Measurements from ENCODE around the gene B3GNT9. TPM values are rescaled to one million over a fixed set of nuclear protein-coding genes. Genes with fewer than 3 reads are reported as not detected.

B3GNT9 gene
- total RNA-seq, 1 experiment from 2014 or later: 4.0 TPM

DNA sequence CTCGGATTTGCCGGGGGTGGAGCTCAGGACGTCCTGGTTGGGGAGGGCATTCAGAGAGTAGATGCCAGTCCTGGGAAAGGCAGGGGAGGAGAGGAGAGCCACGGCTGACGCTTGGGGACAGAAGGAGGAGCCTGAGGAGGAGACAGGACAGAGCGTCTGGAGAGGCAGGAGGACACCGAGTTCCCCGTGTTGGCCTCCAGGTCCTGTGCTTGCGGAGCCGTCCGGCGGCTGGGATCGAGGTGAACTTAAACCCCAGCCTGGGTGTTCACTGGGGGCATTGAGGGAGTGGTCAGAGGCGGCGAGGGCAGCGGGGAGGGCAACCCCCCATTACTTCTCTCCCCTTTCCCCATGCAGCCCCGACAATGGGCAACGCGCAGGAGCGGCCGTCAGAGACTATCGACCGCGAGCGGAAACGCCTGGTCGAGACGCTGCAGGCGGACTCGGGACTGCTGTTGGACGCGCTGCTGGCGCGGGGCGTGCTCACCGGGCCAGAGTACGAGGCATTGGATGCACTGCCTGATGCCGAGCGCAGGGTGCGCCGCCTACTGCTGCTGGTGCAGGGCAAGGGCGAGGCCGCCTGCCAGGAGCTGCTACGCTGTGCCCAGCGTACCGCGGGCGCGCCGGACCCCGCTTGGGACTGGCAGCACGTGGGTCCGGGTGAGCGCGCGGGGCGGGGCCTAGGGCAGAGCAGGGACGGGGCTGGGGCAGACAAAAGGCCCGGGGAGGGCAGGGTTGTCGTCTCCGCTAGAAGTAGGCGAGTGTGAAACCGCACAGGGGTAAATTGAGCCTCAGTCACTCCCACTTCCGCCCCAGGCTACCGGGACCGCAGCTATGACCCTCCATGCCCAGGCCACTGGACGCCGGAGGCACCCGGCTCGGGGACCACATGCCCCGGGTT, 23.3 kb upstream of the B3GNT9 start:
- POLR2A ChIA-PET (ENCODE audit: unreplicated experiment): interaction anchor here (0.6 to 1.0 kb wide), 7 partner anchors 14 to 293 kb away, joined by 3 to 8 read pairs (median 5); partner anchors contain the start of genes FHOD1 and TRADD
- DNase-seq: peak; percentile 85 to 93

DNA sequence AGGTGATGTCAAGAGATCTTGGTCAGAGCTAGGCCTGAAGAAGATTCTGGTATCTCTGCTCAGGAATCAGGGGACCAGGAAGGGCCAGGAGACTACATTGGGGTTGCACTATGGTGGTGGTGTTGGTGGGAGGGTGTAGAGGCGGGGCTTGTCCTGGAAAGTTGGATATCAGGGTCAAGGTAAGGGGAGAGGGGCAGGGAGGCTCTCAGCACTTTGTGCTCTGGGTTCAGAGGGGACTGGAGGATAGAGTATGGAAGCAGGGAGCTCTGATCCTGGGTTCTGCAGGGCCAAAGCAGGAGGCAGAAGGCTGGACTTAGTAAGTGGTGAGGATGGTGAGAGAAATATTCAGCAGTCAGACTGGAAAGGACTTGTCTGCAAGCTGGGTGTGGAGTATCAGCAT, 22.5 kb upstream of the B3GNT9 start:
- no TSS peak for BruUV-seq (replicated peaks)
- intact Hi-C loops (cut with micrococcal nuclease; ENCODE audit: unreplicated experiment): loop anchor here (1.0 to 5.0 kb wide), 3 partner anchors 12 to 156 kb away; partner anchors contain the start of genes FHOD1 and SLC9A5
- H3K4me3 ChIP-seq: peak overlapping the region; percentile 57
- POLR2A ChIA-PET (ENCODE audit: unreplicated experiment): interaction anchor here (0.6 to 0.9 kb wide), 5 partner anchors 13 to 142 kb away, joined by 3 to 11 read pairs (median 7); partner anchors contain the start of genes FHOD1 and TRADD
- peaks cover 50% of the 10 kb centered on the region for H3K4me1 ChIP-seq (replicated peaks; ENCODE audit: insufficient read depth)
- CTCF ChIA-PET: no interaction called here
- H4K20me1 ChIP-seq (ENCODE audit: insufficient read depth): no peaks in the 10 kb centered on the region
- peaks cover 15% of the 10 kb centered on the region; the same call in 1 of the 2 replicates for H3K79me2 ChIP-seq (ENCODE audit: low read depth)
- H3K9me2 ChIP-seq (ENCODE audit: insufficient read depth): no peaks in the 10 kb centered on the region
- peak overlapping the region; percentile 64 for H3K27ac ChIP-seq
- no peaks in the 10 kb centered on the region for H3K36me3 ChIP-seq (ENCODE audit: low read depth)
- H3F3A ChIP-seq (ENCODE audit: insufficient read depth, low read depth): peaks cover 73% of the 10 kb centered on the region
- no peak for DNase-seq
- H3K27me3 ChIP-seq (ENCODE audit: insufficient read depth, low read depth): no peaks in the 10 kb centered on the region
- H3K9me3 ChIP-seq (ENCODE audit: insufficient read depth, low read depth): no peaks in the 10 kb centered on the region
- peak overlapping the region; percentile 91 for H3K4me2 ChIP-seq
- H2AFZ ChIP-seq: peak overlapping the region; percentile 83
- TF ChIP-seq, protein P1, sequence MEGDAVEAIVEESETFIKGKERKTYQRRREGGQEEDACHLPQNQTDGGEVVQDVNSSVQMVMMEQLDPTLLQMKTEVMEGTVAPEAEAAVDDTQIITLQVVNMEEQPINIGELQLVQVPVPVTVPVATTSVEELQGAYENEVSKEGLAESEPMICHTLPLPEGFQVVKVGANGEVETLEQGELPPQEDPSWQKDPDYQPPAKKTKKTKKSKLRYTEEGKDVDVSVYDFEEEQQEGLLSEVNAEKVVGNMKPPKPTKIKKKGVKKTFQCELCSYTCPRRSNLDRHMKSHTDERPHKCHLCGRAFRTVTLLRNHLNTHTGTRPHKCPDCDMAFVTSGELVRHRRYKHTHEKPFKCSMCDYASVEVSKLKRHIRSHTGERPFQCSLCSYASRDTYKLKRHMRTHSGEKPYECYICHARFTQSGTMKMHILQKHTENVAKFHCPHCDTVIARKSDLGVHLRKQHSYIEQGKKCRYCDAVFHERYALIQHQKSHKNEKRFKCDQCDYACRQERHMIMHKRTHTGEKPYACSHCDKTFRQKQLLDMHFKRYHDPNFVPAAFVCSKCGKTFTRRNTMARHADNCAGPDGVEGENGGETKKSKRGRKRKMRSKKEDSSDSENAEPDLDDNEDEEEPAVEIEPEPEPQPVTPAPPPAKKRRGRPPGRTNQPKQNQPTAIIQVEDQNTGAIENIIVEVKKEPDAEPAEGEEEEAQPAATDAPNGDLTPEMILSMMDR (conservative IDR thresholded peaks at IDR 0.05): no peak
- no peak for TF ChIP-seq EZH2 (IDR thresholded peaks at IDR 0.05; ENCODE audit: low read depth)

More for the DNA sequence above, 23.3 kb upstream of the B3GNT9 start:
- Histone ChIP-seq H3K9me2 (ENCODE audit: insufficient read depth) (no peaks in the 10 kb centered on the region), H3K27me3 (ENCODE audit: insufficient read depth, low read depth) (no peaks in the 10 kb centered on the region), H3F3A (ENCODE audit: insufficient read depth, low read depth) (peaks cover 78% of the 10 kb centered on the region), H4K20me1 (ENCODE audit: insufficient read depth) (no peaks in the 10 kb centered on the region), H3K4me2 (peak overlapping the region; percentile 91), H3K36me3 (ENCODE audit: low read depth) (no peaks in the 10 kb centered on the region), H3K4me1 (replicated peaks; ENCODE audit: insufficient read depth) (peaks cover 56% of the 10 kb centered on the region), H3K9me3 (ENCODE audit: insufficient read depth, low read depth) (no peaks in the 10 kb centered on the region), H3K79me2 (ENCODE audit: low read depth) (peaks cover 15% of the 10 kb centered on the region; the same call in 1 of the 2 replicates), H2AFZ (peak overlapping the region; percentile 83), H3K27ac (peak overlapping the region; percentile 64), H3K4me3 (peak overlapping the region; percentile 57)
- intact Hi-C loops (cut with micrococcal nuclease; ENCODE audit: unreplicated experiment): loop anchor here (1.0 to 5.0 kb wide), 3 partner anchors 13 to 157 kb away; partner anchors contain the start of genes FHOD1 and SLC9A5
- no peak for TF ChIP-seq EZH2 (IDR thresholded peaks at IDR 0.05; ENCODE audit: low read depth)
- TF ChIP-seq, protein P1 (conservative IDR thresholded peaks at IDR 0.05): no peak; the same call in 1 of the 2 replicates
- BruUV-seq (replicated peaks): no TSS peak
- CTCF ChIA-PET: no interaction called here

DNA sequence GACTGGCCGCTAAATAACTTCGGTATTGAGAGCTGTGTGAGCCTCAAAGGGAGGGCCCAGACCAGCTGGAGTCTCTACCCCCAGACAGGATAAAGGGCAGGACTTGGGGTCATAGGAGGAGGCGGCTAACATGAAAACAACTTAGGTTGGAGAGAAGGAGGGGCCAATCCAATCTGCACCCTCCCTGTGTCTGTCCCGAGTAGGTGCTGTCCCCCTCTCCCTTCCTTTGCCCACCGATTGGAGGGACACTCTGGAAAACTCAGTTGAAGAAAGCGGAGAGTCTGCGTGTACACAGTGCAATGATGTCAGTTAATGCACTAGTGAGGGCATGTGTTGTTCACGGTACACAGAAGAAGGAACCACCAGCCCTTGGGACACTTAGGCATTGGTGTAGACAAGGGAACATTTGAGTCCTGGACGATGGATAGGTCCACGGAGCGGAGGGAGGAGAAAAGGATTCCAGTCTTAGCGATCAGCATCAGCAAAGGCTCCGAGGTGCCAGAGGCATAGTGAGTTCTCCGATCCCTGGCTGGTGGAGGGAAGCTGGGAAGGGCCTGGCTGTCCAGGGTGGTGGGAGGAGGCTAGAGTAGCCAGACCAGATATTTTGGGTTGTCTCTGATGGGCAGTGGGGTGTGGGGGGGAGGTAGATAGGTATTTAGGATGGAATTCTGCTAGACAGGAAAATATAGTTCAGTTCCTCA, 20.3 kb upstream of the B3GNT9 start:
- Histone ChIP-seq H3K36me3 (ENCODE audit: low read depth) (no peaks in the 10 kb centered on the region), H3K4me1 (replicated peaks; ENCODE audit: insufficient read depth) (peaks cover 42% of the 10 kb centered on the region), H3K79me2 (ENCODE audit: low read depth) (peaks cover 15% of the 10 kb centered on the region; the same call in 1 of the 2 replicates), H3K27me3 (ENCODE audit: insufficient read depth, low read depth) (no peaks in the 10 kb centered on the region), H2AFZ (peak overlapping the region; percentile 71), H3K9me3 (ENCODE audit: insufficient read depth, low read depth) (no peaks in the 10 kb centered on the region), H4K20me1 (ENCODE audit: insufficient read depth) (no peaks in the 10 kb centered on the region), H3F3A (ENCODE audit: insufficient read depth, low read depth) (peaks cover 62% of the 10 kb centered on the region), H3K9me2 (ENCODE audit: insufficient read depth) (no peaks in the 10 kb centered on the region), H3K4me3 (peak overlapping the region; percentile 74; the same call in 1 of the 2 replicates), H3K27ac (peak overlapping the region; percentile 76), H3K4me2 (peak overlapping the region; percentile 98)
- intact Hi-C loops (cut with micrococcal nuclease; ENCODE audit: unreplicated experiment): loop anchor here (5.0 kb wide), 2 partner anchors 76 to 154 kb away; partner anchors contain the start of genes FHOD1 and SLC9A5
- TSS peak; percentile 45 for BruUV-seq (replicated peaks)
- DNase-seq: peak in 1 of 2 experiments; percentile 35
- POLR2A ChIA-PET (ENCODE audit: unreplicated experiment): interaction anchor here (0.6 to 1.4 kb wide), 8 partner anchors 8 to 345 kb away, joined by 3 to 12 read pairs (median 4); partner anchors contain the start of genes FBXL8 and TRADD
- CTCF ChIA-PET: interaction anchor here (0.5 to 0.6 kb wide), 3 partner anchors 12 to 844 kb away, joined by 5 to 8 read pairs (median 6); partner anchors contain the start of gene TRADD
- TF ChIP-seq, protein P1 (conservative IDR thresholded peaks at IDR 0.05): no peak
- TF ChIP-seq EZH2 (IDR thresholded peaks at IDR 0.05; ENCODE audit: low read depth): no peak
